Stimulated activated CD4-positive, alpha-beta T cell treated with anti-CD3 and anti-CD28 coated beads, TNF-alpha, amount 100 ng/mL, for 1 hour (primary cell): ENCODE measurements around the gene LRRK1.
A peak's percentile ranks its signal among the peaks of the same experiment; 100 is the strongest.

Experiments used
- DNase-seq, 3 donors: peaks; one replicate each; pipeline ENCODE4 v3.0.0-alpha.2; 2020; ENCODE audit warnings: low read depth in 3 of 3, low spot score in 1 of 3

Gene LRRK1

GRCh38 chr15:101001796-101002195 is 82.6 kb downstream of the LRRK1 start:
- DNase-seq, result no peak

- no peak for DNase-seq
Measured at GRCh38 chr15:101003081-101003480, 83.9 kb downstream of the LRRK1 start.

- no peak for DNase-seq
Measured at GRCh38 chr15:101003706-101004105, 84.5 kb downstream of the LRRK1 start.

- no peak for DNase-seq
Measured at GRCh38 chr15:101004500-101004899, 85.3 kb downstream of the LRRK1 start.

- no peak for DNase-seq
Measured at GRCh38 chr15:101004986-101005747, 86.0 kb downstream of the LRRK1 start.

GRCh38 chr15:101006931-101007691 is 88.0 kb downstream of the LRRK1 start:
- peak in 2 of 3 donors; percentile 17 to 46 for DNase-seq

GRCh38 chr15:101008158-101009139 is 89.3 kb downstream of the LRRK1 start:
- peak; percentile 59 to 91 (median 72) for DNase-seq

- DNase-seq, result no peak
Measured at GRCh38 chr15:101009176-101009575, 90.0 kb downstream of the LRRK1 start.

GRCh38 chr15:101010781-101011180 is 91.6 kb downstream of the LRRK1 start:
- no peak for DNase-seq

GRCh38 chr15:101012326-101013200 is 93.4 kb downstream of the LRRK1 start:
- DNase-seq, result no peak

- no peak for DNase-seq
Measured at GRCh38 chr15:101013201-101013550, 94.0 kb downstream of the LRRK1 start.

GRCh38 chr15:101013769-101014675 is 94.9 kb downstream of the LRRK1 start:
- DNase-seq, result no peak

GRCh38 chr15:101014921-101015841 is 96.0 kb downstream of the LRRK1 start:
- peak; percentile 20 to 67 (median 36) for DNase-seq

- DNase-seq, result no peak
Measured at GRCh38 chr15:101016581-101016980, 97.4 kb downstream of the LRRK1 start.

- DNase-seq, result no peak
Measured at GRCh38 chr15:101017093-101017754, 98.1 kb downstream of the LRRK1 start.

- DNase-seq, result no peak
Measured at GRCh38 chr15:101018016-101018415, 98.9 kb downstream of the LRRK1 start.

- DNase-seq, result no peak
Measured at GRCh38 chr15:101018450-101018849, 99.3 kb downstream of the LRRK1 start.
